ENCODE results near the gene CFAP61.

- TF ChIP-seq CTCF (IDR thresholded peaks at IDR 0.05) (no peak), POLR2A (IDR thresholded peaks at IDR 0.05) (no peak)
Observed at GRCh38 chr20:20051767-20052073, 612 bp upstream of the CFAP61 start.

All from breast epithelium (tissue), 3 donors.